GM23338 (cell line): Measurements from ENCODE around the gene GAP43. TPM values are rescaled to one million over a fixed set of nuclear protein-coding genes. Genes with fewer than 3 reads are reported as not detected.

Experiments used
- ATAC-seq: fragments of 200-7000 bp; cut with Tn5 transposase; 3 replicates; pipeline ENCODE4 v1.9.1; 2020
- DNase-seq: peaks from one replicate; pipeline ENCODE4 v3.0.0-alpha.2; 2015; ENCODE audit warnings: low spot score
- H2AFZ ChIP-seq: fragments of 200-600 bp; sonication (generic); 2 replicates; pipeline ENCODE4 v1.8.0; 2016; ENCODE audit warnings: antibody characterized with exemption, mild to moderate bottlenecking, moderate library complexity
- H3F3A ChIP-seq: fragments of 200-600 bp; sonication (generic); replicated peaks from 2 replicates; pipeline ENCODE4 v1.8.0; 2017; ENCODE audit warnings: antibody characterized with exemption, mixed run types, low read depth
- H3K27ac ChIP-seq: fragments of 200-600 bp; sonication (generic); 2 replicates; pipeline ENCODE4 v1.6.1; 2016; ENCODE audit warnings: low read depth
- H3K27me3 ChIP-seq: fragments of 200-600 bp; sonication (generic); 2 replicates; pipeline ENCODE4 v1.8.0; 2016; ENCODE audit warnings: mild to moderate bottlenecking, mixed run types, moderate library complexity; ENCODE audit not compliant: insufficient read depth
- H3K36me3 ChIP-seq: fragments of 200-600 bp; sonication (generic); 2 replicates; pipeline ENCODE4 v1.8.0; 2016; ENCODE audit warnings: mild to moderate bottlenecking; ENCODE audit not compliant: insufficient read depth
- H3K4me1 ChIP-seq: fragments of 200-600 bp; sonication (generic); 2 replicates; pipeline ENCODE4 v1.8.0; 2016; ENCODE audit warnings: mild to moderate bottlenecking, moderate library complexity; ENCODE audit not compliant: insufficient read depth
- H3K4me2 ChIP-seq: fragments of 200-600 bp; sonication (generic); 2 replicates; pipeline ENCODE4 v1.7.1; 2017; ENCODE audit warnings: mixed run types
- H3K4me3 ChIP-seq: fragments of 200-600 bp; sonication (generic); 2 replicates; pipeline ENCODE4 v1.6.1; 2016; ENCODE audit warnings: mixed run types
- H3K79me2 ChIP-seq: fragments of 200-600 bp; sonication (generic); replicated peaks from 2 replicates; pipeline ENCODE4 v1.8.0; 2017; ENCODE audit warnings: mild to moderate bottlenecking; ENCODE audit not compliant: insufficient read depth
- H3K9me2 ChIP-seq: fragments of 200-600 bp; sonication (generic); 2 replicates; pipeline ENCODE4 v1.8.0; 2017; ENCODE audit not compliant: insufficient read depth
- H4K20me1 ChIP-seq: fragments of 200-600 bp; sonication (generic); replicated peaks from 2 replicates; pipeline ENCODE4 v1.8.0; 2017; ENCODE audit warnings: mild to moderate bottlenecking; ENCODE audit not compliant: insufficient read depth
- H3K27ac Mint-ChIP-seq: 2 replicates; pipeline ENCODE4 v1.8.0; 2020; ENCODE audit warnings: inconsistent platforms, mild to moderate bottlenecking, moderate library complexity, mixed read lengths
- H3K27me3 Mint-ChIP-seq: 3 replicates; pipeline ENCODE4 v1.8.0; 2022; ENCODE audit warnings: low read depth, mild to moderate bottlenecking, moderate library complexity, mixed read lengths, inconsistent platforms; ENCODE audit not compliant: insufficient read depth, poor library complexity
- H3K36me3 Mint-ChIP-seq: 3 replicates; pipeline ENCODE4 v1.8.0; 2021; ENCODE audit warnings: low read depth, mild to moderate bottlenecking, inconsistent platforms, moderate library complexity, mixed read lengths
- H3K4me1 Mint-ChIP-seq: 3 replicates; pipeline ENCODE4 v1.8.0; 2020; ENCODE audit warnings: mild to moderate bottlenecking, inconsistent platforms, mixed read lengths
- H3K4me3 Mint-ChIP-seq: 3 replicates; pipeline ENCODE4 v1.8.0; 2021; ENCODE audit warnings: moderate library complexity, mild to moderate bottlenecking, inconsistent platforms, mixed read lengths
- H3K9me3 Mint-ChIP-seq: 3 replicates; pipeline ENCODE4 v1.8.0; 2020; ENCODE audit warnings: moderate library complexity, mild to moderate bottlenecking, inconsistent platforms, mixed read lengths
- CREB1 ChIP-seq: fragments of 250-450 bp; sonication (Bioruptor Pico); IDR thresholded peaks from 2 replicates; pipeline ENCODE4 v1.5.0; 2020; ENCODE audit warnings: low read depth, mild to moderate bottlenecking, moderate library complexity
- EZH2 ChIP-seq: fragments of 200-600 bp; sonication (generic); IDR thresholded peaks from one replicate; pipeline ENCODE4 v1.8.0; 2017; ENCODE audit warnings: antibody characterized with exemption, mild to moderate bottlenecking, low read depth; ENCODE audit not compliant: unreplicated experiment
- EZH2phosphoT487 ChIP-seq: fragments of 200-600 bp; sonication (generic); IDR thresholded peaks from one replicate; pipeline ENCODE4 v1.8.1; 2018; ENCODE audit warnings: antibody characterized with exemption; ENCODE audit not compliant: unreplicated experiment
- JUNB ChIP-seq: IDR thresholded peaks from one replicate; pipeline ENCODE4 v1.6.1; 2016; ENCODE audit warnings: antibody characterized with exemption; ENCODE audit not compliant: unreplicated experiment
- NANOG ChIP-seq: IDR thresholded peaks from 2 replicates; pipeline ENCODE4 v1.6.1; 2016; ENCODE audit warnings: antibody characterized with exemption, borderline replicate concordance
- POLR2AphosphoS5 ChIP-seq: IDR thresholded peaks from 2 replicates; pipeline ENCODE4 v1.6.1; 2016; ENCODE audit warnings: antibody characterized with exemption, low read depth
- STAT1 ChIP-seq: IDR thresholded peaks from one replicate; pipeline ENCODE4 v1.6.1; 2016; ENCODE audit warnings: antibody characterized with exemption; ENCODE audit not compliant: unreplicated experiment
- ZNF114 ChIP-seq: fragments of 250-450 bp; sonication (Bioruptor Pico); IDR thresholded peaks from 2 replicates; pipeline ENCODE4 v1.5.0; 2020; ENCODE audit warnings: mild to moderate bottlenecking, moderate library complexity
- ZNF331 ChIP-seq: fragments of 250-450 bp; sonication (Bioruptor Pico); IDR thresholded peaks from 2 replicates; pipeline ENCODE4 v1.5.0; 2020; ENCODE audit warnings: low read depth, mild to moderate bottlenecking, moderate library complexity
- polyA plus RNA-seq: library from polyadenylated mRNA; unstranded; fragments of >200 nt; fragmentation: Nextera tagmentation; extraction: Ambion mirVana; gene quantifications from 2 replicates; pipeline ENCODE4 v1.2.1, GENCODE V29; 2016
- total RNA-seq: library from RNA; depleted of rRNA; stranded (reverse); fragments of >200 nt; shearing (Covaris generic); gene quantifications from 2 replicates; pipeline ENCODE4 v1.2.3, GENCODE V29; 2014
- TF ChIP-seq, protein P1 (sequence below): IDR thresholded peaks from one replicate; pipeline ENCODE4 v1.6.1; 2018; ENCODE audit warnings: antibody characterized with exemption; ENCODE audit not compliant: unreplicated experiment
- TF ChIP-seq, protein P2 (sequence below): IDR thresholded peaks from 2 replicates; pipeline ENCODE4 v1.6.1; 2016; ENCODE audit warnings: antibody characterized with exemption
- TF ChIP-seq, protein P3 (sequence below), 2 experiments: fragments of 200-600 bp in 1 of 2; sonication (generic) in 1 of 2; conservative IDR thresholded peaks; 2 replicates each; pipeline versions ENCODE4 v1.5.1 to v1.6.1; 2016 to 2017; ENCODE audit warnings: antibody characterized with exemption in 2 of 2, low read depth in 2 of 2, mild to moderate bottlenecking in 2 of 2, moderate library complexity in 1 of 2

The GAP43 gene
- total and polyA plus RNA-seq, 2 experiments from 2014 or later, result 16.1 to 48.1 TPM

DNA sequence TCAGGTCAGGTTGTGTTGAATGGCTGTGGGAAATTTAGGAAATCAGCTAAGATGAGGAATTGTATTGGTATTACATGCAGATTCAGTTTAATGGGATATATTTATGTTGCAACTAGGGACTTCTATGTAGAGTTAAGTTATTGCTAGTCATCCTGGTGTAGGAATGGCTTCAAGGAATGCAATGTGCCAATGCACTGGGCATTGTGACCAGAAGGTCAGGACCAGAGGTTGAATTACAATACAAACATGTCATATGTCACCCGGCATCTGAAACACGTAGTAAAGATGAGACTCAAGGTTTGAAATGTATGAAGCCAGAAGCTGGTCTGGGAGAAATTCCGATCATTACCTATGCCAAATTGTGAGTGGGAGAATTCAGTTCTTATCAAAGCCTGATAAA is 11.7 kb upstream of the GAP43 start:
- no peak overlapping the region for H3K27ac Mint-ChIP-seq
- H3K27me3 ChIP-seq, result no peaks in the 10 kb centered on the region
- H3K9me2 ChIP-seq, result peaks cover 13% of the 10 kb centered on the region
- no peak overlapping the region for H3K4me3 ChIP-seq
- H2AFZ ChIP-seq, result no peak overlapping the region
- no peak for TF ChIP-seq ZNF331 (CRISPR knock-in tag)
- TF ChIP-seq, protein P1, sequence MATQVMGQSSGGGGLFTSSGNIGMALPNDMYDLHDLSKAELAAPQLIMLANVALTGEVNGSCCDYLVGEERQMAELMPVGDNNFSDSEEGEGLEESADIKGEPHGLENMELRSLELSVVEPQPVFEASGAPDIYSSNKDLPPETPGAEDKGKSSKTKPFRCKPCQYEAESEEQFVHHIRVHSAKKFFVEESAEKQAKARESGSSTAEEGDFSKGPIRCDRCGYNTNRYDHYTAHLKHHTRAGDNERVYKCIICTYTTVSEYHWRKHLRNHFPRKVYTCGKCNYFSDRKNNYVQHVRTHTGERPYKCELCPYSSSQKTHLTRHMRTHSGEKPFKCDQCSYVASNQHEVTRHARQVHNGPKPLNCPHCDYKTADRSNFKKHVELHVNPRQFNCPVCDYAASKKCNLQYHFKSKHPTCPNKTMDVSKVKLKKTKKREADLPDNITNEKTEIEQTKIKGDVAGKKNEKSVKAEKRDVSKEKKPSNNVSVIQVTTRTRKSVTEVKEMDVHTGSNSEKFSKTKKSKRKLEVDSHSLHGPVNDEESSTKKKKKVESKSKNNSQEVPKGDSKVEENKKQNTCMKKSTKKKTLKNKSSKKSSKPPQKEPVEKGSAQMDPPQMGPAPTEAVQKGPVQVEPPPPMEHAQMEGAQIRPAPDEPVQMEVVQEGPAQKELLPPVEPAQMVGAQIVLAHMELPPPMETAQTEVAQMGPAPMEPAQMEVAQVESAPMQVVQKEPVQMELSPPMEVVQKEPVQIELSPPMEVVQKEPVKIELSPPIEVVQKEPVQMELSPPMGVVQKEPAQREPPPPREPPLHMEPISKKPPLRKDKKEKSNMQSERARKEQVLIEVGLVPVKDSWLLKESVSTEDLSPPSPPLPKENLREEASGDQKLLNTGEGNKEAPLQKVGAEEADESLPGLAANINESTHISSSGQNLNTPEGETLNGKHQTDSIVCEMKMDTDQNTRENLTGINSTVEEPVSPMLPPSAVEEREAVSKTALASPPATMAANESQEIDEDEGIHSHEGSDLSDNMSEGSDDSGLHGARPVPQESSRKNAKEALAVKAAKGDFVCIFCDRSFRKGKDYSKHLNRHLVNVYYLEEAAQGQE, result no peak
- no peak for TF ChIP-seq EZH2phosphoT487
- no peaks in the 10 kb centered on the region for H3F3A ChIP-seq
- ATAC-seq (no peak), DNase-seq (no peak)
- H3K4me3 Mint-ChIP-seq, result no peak overlapping the region
- H3K4me1 ChIP-seq, result peaks cover 11% of the 10 kb centered on the region
- H3K36me3 Mint-ChIP-seq, result peaks cover 3% of the 10 kb centered on the region; the same call in 1 of the 3 replicates
- H3K9me3 Mint-ChIP-seq, result peaks cover 2% of the 10 kb centered on the region; the same call in 1 of the 3 replicates
- H3K36me3 ChIP-seq, result no peaks in the 10 kb centered on the region
- H3K4me2 ChIP-seq, result no peak overlapping the region
- no peaks in the 10 kb centered on the region for H4K20me1 ChIP-seq
- peaks cover 3% of the 10 kb centered on the region for H3K27me3 Mint-ChIP-seq
- H3K27ac ChIP-seq, result no peak overlapping the region
- peaks cover 21% of the 10 kb centered on the region for H3K4me1 Mint-ChIP-seq
- no peaks in the 10 kb centered on the region for H3K79me2 ChIP-seq

DNA sequence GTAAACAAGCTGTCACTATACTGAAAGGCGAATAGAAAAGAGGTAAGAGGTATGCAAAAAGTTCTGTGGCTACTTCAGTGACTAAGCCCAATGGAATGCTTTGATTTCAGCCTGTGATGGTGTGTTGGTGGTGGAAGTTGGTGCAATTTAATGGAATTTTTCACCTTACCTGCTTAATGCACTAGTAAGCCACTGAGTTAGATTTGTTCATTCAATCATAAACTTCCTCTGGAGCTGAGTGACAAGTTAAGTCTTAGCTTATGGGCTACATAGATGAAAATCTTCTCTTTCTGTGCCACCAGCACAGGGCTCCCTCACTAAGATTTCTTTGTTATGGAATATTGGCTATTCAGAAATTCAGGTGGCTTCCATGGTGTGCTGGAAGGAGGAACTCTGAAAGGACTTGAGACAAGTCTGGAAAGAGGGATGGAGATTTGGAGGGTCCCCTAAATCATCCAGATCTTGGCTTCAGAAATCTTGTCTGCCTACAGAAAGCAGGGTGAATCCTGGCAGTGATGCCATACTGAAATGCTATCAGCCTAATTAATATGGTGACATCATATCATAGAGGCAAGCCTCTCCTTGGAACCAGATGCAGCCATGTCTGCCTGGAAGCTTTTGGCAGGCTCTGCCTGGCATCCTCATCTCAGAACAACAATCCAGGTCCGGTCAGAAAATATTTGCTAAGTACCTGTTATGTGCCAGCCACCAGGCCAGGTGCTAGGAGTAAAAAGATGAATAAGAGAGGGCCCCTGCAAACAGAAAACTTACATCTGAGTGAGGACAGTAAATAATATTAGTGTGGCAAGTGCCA is 8.1 kb upstream of the GAP43 start:
- Histone ChIP-seq H3K79me2 (no peaks in the 10 kb centered on the region), H2AFZ (no peak overlapping the region), H3K36me3 (no peaks in the 10 kb centered on the region), H3F3A (no peaks in the 10 kb centered on the region), H4K20me1 (no peaks in the 10 kb centered on the region), H3K4me3 (no peak overlapping the region), H3K27me3 (no peaks in the 10 kb centered on the region), H3K9me2 (peaks cover 12% of the 10 kb centered on the region), H3K4me1 (peaks cover 11% of the 10 kb centered on the region), H3K4me2 (peak overlapping the region; percentile 30), H3K27ac (peak overlapping the region; percentile 0)
- peaks cover 5% of the 10 kb centered on the region for H3K27me3 Mint-ChIP-seq
- H3K4me3 Mint-ChIP-seq, result no peak overlapping the region
- H3K36me3 Mint-ChIP-seq, result peaks cover 3% of the 10 kb centered on the region; the same call in 1 of the 3 replicates
- ATAC-seq (peak; percentile 92), DNase-seq (peak; percentile 88)
- H3K27ac Mint-ChIP-seq, result peak overlapping the region; percentile 81
- no peaks in the 10 kb centered on the region; the same call in 2 of the 3 replicates for H3K9me3 Mint-ChIP-seq
- peaks cover 22% of the 10 kb centered on the region for H3K4me1 Mint-ChIP-seq
- TF ChIP-seq EZH2 (no peak), POLR2AphosphoS5 (no peak), EZH2phosphoT487 (no peak), ZNF114 (CRISPR knock-in tag) (peak; percentile 67; the same call in 1 of the 2 replicates), STAT1 (no peak), CREB1 (CRISPR knock-in tag) (0 out of 2 replicates have a peak, but pooled peaks have one; percentile 19), NANOG (no peak; the same call in 1 of the 2 replicates), JUNB (no peak), ZNF331 (CRISPR knock-in tag) (no peak)
- TF ChIP-seq, protein P2, sequence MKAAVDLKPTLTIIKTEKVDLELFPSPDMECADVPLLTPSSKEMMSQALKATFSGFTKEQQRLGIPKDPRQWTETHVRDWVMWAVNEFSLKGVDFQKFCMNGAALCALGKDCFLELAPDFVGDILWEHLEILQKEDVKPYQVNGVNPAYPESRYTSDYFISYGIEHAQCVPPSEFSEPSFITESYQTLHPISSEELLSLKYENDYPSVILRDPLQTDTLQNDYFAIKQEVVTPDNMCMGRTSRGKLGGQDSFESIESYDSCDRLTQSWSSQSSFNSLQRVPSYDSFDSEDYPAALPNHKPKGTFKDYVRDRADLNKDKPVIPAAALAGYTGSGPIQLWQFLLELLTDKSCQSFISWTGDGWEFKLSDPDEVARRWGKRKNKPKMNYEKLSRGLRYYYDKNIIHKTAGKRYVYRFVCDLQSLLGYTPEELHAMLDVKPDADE, result no peak
- TF ChIP-seq, protein P1, result no peak
- TF ChIP-seq, protein P3, sequence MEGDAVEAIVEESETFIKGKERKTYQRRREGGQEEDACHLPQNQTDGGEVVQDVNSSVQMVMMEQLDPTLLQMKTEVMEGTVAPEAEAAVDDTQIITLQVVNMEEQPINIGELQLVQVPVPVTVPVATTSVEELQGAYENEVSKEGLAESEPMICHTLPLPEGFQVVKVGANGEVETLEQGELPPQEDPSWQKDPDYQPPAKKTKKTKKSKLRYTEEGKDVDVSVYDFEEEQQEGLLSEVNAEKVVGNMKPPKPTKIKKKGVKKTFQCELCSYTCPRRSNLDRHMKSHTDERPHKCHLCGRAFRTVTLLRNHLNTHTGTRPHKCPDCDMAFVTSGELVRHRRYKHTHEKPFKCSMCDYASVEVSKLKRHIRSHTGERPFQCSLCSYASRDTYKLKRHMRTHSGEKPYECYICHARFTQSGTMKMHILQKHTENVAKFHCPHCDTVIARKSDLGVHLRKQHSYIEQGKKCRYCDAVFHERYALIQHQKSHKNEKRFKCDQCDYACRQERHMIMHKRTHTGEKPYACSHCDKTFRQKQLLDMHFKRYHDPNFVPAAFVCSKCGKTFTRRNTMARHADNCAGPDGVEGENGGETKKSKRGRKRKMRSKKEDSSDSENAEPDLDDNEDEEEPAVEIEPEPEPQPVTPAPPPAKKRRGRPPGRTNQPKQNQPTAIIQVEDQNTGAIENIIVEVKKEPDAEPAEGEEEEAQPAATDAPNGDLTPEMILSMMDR (conservative IDR thresholded peaks at IDR 0.05; ENCODE audit: low read depth in 2 of 2), result no peak
